GM19463 (cell line): ENCODE data around the gene PPP1R13L.
A peak's percentile ranks its signal among the peaks of the same experiment; 100 is the strongest.

Experiments
- ATAC-seq: cut with Tn5 transposase; IDR thresholded peaks from one replicate; pipeline ENCODE4 v1.9.1; 2021; ENCODE audit warnings: mild to moderate bottlenecking, moderate library complexity; ENCODE audit not compliant: unreplicated experiment

Gene PPP1R13L

DNA sequence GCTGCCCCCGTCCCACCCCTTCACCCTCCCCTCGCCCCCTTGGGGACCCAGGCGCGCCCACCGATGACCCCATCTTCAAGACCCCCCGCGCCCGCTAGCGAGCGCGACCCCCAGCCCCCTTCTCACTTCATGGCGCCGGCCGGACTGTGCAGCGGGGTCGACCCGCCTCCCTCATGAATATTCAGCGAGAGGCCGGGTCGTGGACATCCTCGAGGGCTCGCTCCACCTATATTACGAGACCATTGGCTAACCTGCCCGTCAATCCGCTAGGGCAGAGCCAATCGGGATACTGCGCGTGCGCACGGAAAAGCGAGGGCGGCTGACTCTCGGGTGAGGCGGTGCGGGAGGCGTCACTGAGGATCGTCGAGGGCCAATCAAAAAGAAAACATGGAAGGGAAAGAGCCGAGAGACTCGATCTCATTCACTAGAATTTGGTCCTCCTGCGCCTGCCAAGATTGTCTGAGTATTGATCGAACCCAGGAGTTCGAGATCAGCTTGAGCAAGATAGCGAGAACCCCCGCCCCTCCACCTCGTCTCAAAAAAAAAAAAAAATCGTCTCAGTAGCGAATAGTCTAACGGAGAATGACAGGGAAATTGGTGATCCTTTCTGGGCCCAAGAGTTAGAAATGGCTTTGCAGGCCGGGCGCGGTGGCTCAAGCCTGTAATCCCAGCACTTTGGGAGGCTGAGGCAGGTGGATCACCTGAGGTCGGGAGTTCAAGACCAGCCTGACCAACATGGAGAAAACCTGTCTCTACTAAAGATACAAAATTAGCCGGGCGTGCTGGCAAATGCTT is 34.3 kb downstream of the PPP1R13L start, which contains the start of gene ERCC2:
Gene ERCC2 (minus strand): TSS at position 164 of the 795 bp plus-strand sequence. CDS start 33 bp downstream, at position 131.
- ATAC-seq: peak; percentile 98

DNA sequence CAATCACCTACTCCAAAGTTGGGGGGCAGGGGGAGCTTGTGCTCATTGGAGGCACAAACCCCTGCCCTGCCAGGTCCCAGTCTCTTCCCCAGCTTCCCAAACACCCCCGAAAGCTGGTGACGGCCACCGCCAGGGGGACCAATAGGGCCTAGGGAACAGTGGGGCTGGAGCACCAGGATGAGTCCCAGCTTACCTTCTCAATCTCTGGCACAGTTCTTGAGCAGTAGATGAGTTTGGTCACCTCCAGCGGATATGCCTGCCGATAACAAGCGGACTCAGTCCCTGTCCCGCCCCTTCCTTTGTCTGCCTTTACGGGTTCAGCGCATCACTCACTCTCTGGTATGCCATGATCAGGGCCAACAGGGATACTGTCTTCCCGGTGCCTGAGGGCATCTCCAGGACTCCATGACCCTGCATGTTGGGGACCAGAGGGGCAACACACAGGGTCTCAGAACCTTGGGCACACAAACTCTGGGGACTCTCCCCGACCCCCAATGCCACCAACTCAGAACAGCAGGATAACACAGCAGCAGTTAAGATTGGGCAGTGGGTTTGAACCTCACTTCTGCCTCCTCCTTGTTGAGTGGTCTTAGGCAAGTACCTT is 36.0 kb downstream of the PPP1R13L start:
- no peak for ATAC-seq

DNA sequence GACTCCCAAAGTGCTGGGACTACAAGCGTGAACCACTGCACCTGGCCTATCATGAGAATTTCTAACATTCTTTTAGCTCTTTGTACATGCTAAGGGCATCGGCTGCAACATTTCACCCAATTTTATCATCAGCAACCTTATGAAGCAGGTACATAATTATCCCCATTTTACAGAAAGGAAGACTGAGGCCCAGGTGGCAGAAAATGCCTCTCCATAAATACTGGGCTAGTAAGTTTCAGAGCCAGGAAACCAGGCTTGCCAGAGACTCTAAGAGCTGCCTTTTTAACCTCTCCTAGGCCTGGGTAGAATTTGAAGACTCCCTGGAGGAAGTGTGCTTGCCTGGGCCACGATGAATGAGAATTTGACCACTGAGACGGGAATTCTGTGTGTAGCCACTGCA is 36.7 kb downstream of the PPP1R13L start:
- no peak for ATAC-seq

DNA sequence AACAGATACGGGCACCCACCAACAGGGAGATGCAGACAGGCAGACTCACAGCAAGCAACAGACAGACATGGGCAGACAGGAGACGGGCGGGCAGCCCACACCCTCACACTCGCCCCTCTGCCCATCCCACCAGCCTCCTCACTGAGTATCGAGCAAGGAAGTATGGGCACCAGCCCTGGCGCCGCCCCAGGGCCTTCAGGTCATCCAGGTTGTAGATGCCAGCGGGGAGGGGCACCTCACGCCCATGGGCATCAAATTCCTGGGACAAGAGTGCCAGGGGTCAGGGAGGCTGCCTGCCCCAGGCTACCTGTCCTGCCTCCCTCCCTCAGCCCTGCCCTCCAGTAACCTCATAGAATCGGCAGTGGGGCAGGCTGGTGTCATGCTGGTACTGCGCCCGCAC is 40.2 kb downstream of the PPP1R13L start:
- ATAC-seq: no peak

DNA sequence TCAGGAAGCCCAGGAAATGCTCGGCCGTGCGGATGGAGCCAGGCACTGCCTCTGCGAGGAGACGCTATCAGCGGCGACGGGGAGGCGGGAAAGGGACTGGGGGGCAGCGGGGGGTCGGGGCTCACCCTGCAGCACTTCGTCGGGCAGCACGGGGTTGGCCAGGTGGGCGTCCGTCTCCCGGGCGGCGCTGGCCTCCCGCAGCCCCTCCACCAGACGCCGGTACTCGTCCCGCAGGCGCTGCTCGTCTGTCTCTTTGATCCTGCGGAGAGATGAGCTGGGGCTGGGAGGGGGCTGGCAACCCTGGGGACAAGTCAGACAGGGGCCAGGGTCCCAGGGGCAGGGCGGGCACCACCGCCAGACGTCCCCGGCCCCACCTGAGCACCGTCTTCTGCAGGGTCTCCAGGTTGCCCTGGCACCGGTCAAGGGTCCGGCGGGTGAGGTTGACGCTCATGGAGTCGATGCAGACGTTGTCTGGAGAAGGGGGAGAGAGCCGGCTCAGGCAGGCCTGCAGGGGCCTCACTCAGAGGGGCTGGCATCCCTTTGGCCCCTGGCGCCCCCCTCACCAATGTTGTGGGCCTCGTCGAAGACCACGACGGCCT is 40.9 kb downstream of the PPP1R13L start:
- no peak for ATAC-seq

DNA sequence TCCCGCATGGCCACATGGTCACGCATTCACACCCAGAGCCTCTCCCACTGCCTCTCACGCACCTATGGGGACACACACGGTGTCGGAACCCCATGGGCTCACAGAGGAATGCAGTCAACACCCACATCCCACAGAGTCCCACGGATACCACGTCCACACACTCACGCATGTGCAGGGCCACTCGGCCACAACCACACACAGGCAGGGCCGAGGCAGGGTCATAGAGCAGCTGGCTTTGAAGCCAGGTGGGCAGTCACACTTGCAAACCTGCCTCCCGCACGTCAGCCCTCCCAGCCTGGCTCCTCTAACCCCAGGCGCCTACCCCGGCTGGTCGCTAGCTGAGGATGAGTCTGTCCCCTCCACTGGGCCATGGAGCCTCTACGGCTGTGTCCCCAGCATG is 42.6 kb downstream of the PPP1R13L start:
- ATAC-seq: no peak

DNA sequence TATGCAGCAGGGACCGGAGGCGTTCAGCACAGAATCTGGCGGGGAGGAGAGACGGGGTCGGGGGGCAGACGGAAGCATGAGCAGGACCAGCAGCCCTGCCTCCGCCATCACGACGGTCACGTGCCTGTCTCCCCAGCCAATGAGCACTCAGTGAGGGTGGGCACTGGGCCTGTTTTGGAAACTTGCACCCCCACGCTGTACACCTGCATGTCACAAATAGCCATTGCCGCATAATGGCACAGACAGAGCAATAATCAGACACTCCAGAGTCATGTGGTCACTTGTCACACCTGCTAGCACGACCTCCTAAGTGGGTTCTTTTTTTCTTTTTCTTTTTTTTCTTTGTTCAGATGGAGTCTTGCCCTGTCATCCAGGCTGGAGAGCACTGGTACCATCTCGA is 43.3 kb downstream of the PPP1R13L start:
- no peak for ATAC-seq

DNA sequence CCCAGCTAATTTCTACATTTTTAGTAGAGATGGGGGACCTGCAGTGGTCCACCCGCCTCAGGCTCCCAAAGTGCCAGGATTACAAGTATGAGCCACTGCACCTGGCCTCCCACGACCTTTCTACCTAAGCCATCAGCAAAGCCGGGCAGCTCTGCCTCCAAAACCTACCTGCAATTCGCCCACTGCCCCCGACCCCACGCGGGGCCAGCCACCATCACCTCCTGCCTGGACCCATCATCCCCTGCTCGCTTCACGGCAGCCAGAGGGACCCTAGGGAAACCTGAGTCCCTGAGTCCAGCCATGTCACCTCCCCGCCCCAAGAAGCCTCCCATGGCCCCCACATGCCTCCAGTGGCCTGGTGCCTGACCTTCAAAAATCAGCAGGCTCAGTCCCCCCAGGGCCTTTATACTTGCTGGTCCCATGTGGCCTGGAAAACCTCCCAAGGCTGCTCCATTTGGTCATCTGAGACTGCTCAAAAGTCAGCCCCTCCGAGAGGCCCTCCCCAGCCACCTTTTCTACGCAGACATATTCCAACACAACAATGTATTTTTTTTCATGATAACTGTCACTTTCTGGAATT is 46.6 kb downstream of the PPP1R13L start:
- no peak for ATAC-seq

DNA sequence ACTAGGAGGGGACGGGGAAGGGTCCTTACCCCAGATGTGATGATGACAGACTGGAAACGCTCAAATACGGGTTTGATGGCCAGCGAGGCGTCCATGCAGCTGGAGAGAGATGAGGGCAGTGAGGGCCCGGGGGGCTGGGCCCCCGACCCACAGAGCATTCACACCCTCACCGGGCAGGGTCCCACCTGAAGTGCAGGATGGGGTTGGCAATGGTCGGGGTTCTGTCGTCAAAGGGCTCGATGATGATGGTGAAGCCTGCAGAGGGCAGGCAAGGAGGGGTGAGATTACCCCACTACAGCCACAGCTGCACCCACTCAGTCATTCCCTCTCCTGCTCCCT is 47.5 kb downstream of the PPP1R13L start:
- ATAC-seq: no peak

DNA sequence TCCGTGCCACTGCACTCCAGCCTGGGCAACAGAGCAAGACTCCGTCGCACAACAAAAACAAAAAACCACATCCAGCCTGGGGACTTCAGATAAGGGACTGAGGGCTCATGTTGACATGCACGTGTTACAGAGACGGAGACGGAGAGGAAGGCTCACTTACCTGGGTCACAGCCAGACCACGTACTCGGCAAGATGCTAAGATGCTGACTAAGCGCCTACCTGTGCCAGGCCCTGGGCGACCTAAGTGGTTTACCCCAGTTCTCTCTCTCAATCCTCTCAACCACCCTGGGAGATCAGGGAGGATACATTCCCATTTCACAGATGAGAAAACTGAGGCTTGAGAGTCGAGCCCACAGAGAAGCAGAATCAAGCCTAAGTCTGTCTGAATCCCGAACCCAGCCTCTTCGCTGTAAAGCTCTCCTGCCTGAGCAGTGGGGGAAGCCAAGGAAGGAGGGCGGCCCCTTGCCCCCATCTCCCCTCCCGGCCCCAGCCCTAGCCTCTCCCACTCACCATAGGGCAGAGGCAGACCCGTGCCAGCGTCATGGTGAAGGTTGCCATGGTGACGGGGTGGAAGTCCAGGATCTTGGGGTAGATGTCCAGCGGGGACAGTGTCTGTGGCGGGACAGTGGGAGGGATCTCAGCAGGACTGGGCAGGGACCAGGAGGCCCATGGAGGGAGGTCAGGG is 48.0 kb downstream of the PPP1R13L start:
- ATAC-seq: no peak

DNA sequence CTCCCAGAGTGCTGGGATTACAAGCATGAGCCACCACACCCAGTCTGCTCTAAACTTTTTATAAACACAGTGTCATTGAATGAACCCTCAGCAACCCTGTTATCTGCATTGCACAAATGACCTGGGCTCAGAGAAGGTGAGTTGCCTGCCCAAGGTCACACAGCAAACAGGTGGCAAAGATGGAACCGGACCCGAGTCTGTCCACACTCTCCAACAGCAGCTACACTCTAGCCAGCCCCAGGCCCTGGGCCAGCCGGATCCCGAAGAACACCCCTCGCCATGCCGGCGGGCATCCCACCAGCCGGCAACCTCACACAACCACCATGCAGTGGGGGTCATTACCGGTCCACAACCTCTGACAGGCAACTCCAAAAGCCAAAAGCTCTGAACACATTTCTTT is 49.0 kb downstream of the PPP1R13L start:
- ATAC-seq: no peak

DNA sequence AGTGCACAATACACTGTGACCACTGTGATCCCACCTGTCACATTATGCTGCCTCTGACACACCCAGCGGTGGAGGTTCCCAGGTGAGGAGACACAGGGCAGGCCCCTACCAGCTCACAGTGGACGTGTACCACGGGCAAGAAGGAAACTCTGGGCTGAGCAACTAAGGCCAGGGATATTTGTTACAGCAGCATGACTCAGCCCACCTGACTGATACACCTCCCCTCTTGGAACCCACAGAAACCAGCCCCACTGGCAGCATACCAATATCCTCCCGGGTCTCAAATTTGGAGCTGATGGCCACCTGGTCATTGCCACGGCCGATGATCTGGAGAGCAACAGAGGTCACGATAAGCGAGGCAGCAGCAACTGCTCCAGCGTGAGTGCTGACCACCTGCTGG is 49.5 kb downstream of the PPP1R13L start:
- ATAC-seq: no peak

DNA sequence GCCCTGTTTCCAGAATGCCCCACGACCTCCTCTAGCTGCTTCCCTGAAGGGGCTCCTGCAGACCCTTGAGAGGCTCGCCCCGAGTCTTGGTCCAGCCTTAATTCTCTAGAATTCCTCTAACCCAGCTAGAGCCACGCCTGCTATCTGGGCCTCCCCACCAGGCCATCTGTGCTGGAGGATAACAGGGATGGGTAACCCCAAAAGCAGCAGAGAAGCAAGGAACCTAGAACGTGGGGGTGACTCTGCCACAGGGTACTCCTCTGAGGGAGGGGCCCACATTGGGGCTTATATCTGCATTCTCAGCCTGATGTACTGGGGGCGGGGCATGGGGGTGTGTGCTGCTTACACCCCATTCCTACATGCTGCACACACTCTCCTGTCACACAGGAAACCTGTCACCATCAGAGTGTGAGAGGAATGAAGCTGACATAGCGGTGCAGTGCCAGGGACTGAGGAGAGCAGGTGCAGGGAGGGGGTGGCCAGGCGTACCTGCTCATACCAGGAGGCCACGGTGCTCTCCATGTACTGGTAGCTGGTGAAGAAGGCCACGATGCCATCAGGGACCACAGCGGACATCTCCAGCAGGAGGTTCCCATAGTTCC is 50.5 kb downstream of the PPP1R13L start:
- no peak for ATAC-seq

DNA sequence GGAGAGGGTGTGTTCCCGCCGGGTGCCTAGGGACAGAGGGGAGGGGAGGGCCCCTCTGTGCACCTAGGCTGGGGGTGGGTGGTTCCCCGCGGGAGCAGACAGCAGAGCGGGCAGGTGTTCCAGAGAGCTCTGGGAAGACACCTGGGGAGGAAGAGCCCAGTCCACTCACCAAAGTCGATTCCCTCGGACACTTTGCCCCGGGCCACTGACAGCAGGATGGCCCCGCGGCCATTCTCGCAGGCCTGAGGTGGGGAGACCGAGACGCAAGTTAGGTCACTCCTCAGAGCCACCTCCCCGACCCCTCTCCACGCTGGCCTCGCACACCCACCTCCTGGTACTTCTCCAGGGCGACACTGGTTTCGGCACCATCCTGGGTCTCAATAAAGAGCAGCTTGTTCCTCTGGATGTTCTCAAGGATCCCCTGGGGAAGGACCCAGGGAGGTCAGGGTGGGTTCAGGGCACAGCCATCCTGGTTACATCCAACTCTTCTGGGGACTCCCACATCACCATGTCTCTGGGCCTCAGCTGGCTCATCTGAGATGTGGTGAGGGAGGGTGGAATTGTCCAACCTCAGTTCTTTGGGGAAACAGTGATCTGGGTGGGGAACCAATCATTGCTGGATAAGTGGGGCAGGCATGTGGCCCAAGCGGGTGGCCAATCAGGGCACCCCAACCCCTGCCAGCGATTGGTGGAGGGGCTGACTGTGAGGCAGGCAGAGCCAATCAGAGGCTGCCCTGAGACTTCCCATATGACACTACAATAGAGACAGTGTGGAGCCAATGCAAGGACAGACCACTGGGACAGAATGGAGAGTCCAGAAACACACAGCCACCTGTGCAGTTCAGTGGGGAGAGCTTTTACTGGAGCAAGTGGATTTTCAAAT is 51.7 kb downstream of the PPP1R13L start:
- no peak for ATAC-seq

DNA sequence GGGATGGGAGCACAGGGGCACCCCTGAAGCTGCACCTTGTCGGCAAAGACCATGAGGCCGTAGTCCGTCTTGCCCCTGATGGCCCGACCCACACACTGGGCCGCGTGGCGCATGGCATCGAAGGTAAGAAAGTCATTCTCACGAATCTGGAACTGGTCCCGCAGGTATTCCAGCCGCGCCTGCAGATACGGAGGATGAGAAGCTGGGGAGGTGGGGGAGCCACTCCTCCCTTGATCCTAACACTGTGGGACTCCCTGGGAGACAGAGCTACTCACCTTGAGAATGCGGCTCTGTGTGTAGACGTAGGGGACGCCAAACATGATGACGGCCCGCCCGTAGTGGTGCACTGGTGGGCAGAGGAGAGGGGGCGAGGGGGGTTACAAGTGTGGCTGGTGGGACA is 52.4 kb downstream of the PPP1R13L start:
- ATAC-seq: no peak

DNA sequence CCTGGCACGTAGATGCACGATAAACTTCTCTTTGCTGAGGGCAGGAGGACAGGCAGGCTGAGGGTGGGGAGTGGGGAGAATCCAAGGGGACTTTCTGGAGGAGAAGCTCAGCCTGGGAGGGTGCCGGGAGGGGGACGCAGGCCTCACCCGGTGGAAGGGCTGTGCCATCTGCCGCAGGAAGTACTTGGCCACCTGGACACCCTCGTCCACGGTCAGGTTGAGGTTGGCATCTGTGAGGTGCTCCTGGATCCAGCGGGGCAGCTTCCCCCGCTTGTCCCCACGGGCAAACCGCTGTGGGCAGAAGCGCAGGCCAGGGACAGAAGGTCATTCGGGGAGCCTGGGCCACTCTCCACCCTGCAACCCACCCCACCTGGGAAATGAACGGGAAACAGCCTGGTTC is 52.8 kb downstream of the PPP1R13L start:
- no peak for ATAC-seq

DNA sequence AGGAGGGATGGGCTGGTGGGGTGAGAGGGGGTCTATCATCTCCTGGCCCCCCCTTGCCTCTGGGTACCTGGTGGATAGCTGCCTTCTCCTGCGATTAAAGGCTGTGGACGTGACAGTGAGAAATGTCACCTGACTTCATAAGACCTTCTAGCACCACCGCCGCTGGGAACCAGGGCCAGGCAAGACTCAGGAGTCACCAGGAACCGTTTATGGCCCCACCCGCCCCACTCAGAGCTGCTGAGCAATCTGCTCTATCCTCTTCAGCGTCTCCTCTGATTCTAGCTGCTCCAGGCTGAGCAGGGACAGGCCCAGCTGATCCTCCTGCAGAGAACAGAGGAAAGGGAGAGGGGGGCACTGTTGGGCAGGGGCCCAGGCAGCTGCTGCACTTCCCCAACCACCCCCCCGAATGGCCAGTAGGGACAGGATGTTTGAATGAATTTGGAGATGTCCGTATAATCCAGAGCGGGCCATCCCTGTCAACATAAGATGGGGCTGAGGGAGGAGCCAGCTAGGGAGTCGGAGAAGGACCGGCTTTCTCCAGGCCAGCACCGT is 53.4 kb downstream of the PPP1R13L start:
- no peak for ATAC-seq

DNA sequence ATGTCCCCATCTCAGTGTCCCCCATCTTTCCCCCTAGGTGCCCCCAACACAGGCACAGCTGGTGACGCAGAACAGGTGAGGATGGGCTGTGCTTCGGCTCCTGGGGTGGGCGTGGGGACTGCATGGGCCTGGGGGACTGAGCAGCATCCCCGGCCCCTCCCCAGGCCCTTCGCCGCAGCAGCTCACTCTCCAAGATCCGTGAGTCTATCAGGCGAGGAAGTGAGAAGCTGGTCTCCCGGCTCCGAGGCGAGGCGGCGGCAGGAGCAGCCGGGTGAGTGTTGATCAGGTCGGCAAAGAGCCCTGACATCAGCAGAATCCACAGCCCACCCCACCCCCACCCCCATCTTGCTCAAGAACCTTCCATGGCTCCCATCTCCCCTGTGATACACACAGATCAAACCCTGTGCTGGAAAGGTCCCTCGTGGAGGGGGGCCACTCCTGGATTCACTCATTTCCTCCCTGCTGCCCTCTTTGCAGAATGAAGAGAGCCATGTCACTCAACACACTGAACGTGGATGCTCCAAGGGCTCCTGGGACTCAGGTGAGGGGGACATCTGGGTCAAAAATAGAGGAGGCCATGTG is 54.3 kb downstream of the PPP1R13L start:
- no peak for ATAC-seq

DNA sequence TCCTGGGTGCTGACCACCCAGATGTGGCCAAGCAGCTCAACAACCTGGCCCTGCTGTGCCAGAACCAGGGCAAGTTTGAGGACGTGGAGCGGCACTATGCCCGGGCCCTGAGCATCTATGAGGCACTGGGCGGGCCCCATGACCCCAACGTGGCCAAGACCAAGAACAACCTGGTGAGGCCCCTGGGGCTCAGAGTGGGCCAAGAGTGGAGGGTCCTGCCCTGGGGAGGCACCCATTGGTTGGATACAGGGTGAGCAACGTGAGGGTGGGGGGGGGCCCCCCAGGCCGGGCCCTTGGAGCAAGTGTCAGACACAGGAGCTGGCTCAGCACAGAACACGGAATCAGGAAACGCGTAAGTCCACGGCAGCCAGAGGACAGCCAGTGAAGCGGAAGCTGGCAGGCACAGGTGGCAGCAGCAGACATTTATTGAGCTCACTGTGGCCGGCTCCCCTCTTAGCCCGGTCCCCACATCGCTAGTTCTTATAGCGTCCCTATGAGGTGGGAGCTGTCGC is 55.4 kb downstream of the PPP1R13L start:
- ATAC-seq: no peak
